H9 (cell line): ENCODE data around the gene HAUS8. TPM values are rescaled to one million over a fixed set of nuclear protein-coding genes. Genes with fewer than 3 reads are reported as not detected.

Source experiments
- DNase-seq: peaks from one replicate; pipeline ENCODE4 v3.0.0-alpha.2; 2017
- H2AFZ ChIP-seq: one replicate; pipeline ENCODE4 v1.6.1; 2013; ENCODE audit warnings: mild to moderate bottlenecking, low read length, control low read depth, moderate library complexity
- H2AK5ac ChIP-seq: 2 replicates; pipeline ENCODE4 v1.6.1; 2013; ENCODE audit warnings: low read length, control low read depth, mixed read lengths; ENCODE audit not compliant: insufficient read length
- H2BK120ac ChIP-seq: one replicate; pipeline ENCODE4 v1.6.1; 2013; ENCODE audit warnings: low read depth, mild to moderate bottlenecking, low read length, control low read depth, inconsistent platforms; ENCODE audit not compliant: poor library complexity, severe bottlenecking
- H2BK12ac ChIP-seq: 2 replicates; pipeline ENCODE4 v1.6.1; 2013; ENCODE audit warnings: low read length, control low read depth, mixed read lengths, low read depth; ENCODE audit not compliant: insufficient read length
- H2BK15ac ChIP-seq: 2 replicates; pipeline ENCODE4 v1.6.1; 2013; ENCODE audit warnings: low read depth, low read length, control low read depth
- H2BK20ac ChIP-seq: one replicate; pipeline ENCODE4 v1.6.1; 2013; ENCODE audit warnings: low read depth, mild to moderate bottlenecking, low read length, control low read depth, inconsistent platforms; ENCODE audit not compliant: poor library complexity, severe bottlenecking
- H2BK5ac ChIP-seq: 2 replicates; pipeline ENCODE4 v1.6.1; 2013; ENCODE audit warnings: low read length, control low read depth, mixed read lengths; ENCODE audit not compliant: insufficient read length
- H3K14ac ChIP-seq: 2 replicates; pipeline ENCODE4 v1.6.1; 2013; ENCODE audit warnings: low read length, control low read depth; ENCODE audit not compliant: insufficient read depth
- H3K18ac ChIP-seq: 2 replicates; pipeline ENCODE4 v1.6.1; 2013; ENCODE audit warnings: low read depth, mild to moderate bottlenecking, mixed read lengths, low read length, control low read depth; ENCODE audit not compliant: insufficient read length
- H3K23ac ChIP-seq: 2 replicates; pipeline ENCODE4 v1.6.1; 2013; ENCODE audit warnings: low read length, control low read depth, mixed read lengths, low read depth; ENCODE audit not compliant: insufficient read length
- H3K23me2 ChIP-seq: 2 replicates; pipeline ENCODE4 v1.6.1; 2013; ENCODE audit warnings: low read depth, mild to moderate bottlenecking, mixed read lengths, low read length, control low read depth; ENCODE audit not compliant: insufficient read length, poor library complexity, severe bottlenecking
- H3K27ac ChIP-seq: 2 replicates; pipeline ENCODE4 v1.5.1; 2013; ENCODE audit warnings: low read length, control low read depth, mixed read lengths, low read depth; ENCODE audit not compliant: insufficient read length
- H3K27me3 ChIP-seq: 2 replicates; pipeline ENCODE4 v1.6.1; 2013; ENCODE audit warnings: low read length, control low read depth, inconsistent platforms; ENCODE audit not compliant: insufficient read depth
- H3K4ac ChIP-seq: 2 replicates; pipeline ENCODE4 v1.6.1; 2013; ENCODE audit warnings: low read depth, mild to moderate bottlenecking, control low read depth, inconsistent platforms, low read length, moderate library complexity
- H3K4me1 ChIP-seq: 2 replicates; pipeline ENCODE4 v1.6.1; 2013; ENCODE audit warnings: low read length, control low read depth, inconsistent platforms; ENCODE audit not compliant: insufficient read depth
- H3K4me2 ChIP-seq: 2 replicates; pipeline ENCODE4 v1.6.1; 2013; ENCODE audit warnings: low read length, control low read depth, mixed read lengths; ENCODE audit not compliant: insufficient read length, insufficient read depth
- H3K56ac ChIP-seq: 2 replicates; pipeline ENCODE4 v1.6.1; 2013; ENCODE audit warnings: low read depth, mild to moderate bottlenecking, mixed read lengths, low read length, control low read depth; ENCODE audit not compliant: insufficient read length
- H3K79me1 ChIP-seq: 2 replicates; pipeline ENCODE4 v1.6.1; 2013; ENCODE audit warnings: low read depth, mild to moderate bottlenecking, moderate library complexity, low read length, control low read depth, inconsistent platforms; ENCODE audit not compliant: insufficient read depth, poor library complexity, severe bottlenecking
- H3K79me2 ChIP-seq: 2 replicates; pipeline ENCODE4 v1.6.1; 2013; ENCODE audit warnings: low read length, control low read depth, inconsistent platforms; ENCODE audit not compliant: insufficient read depth
- H3K9ac ChIP-seq: 2 replicates; pipeline ENCODE4 v1.6.1; 2013; ENCODE audit warnings: low read length, control low read depth, mixed read lengths; ENCODE audit not compliant: insufficient read length; ENCODE audit errors: extremely low read depth
- H3K9me3 ChIP-seq: one replicate; pipeline ENCODE4 v1.6.1; 2013; ENCODE audit warnings: low read depth, low read length, inconsistent platforms; ENCODE audit not compliant: control insufficient read depth
- H3T11ph ChIP-seq: one replicate; pipeline ENCODE4 v1.6.1; 2013; ENCODE audit warnings: mild to moderate bottlenecking, low read length, control low read depth, inconsistent platforms
- H4K20me1 ChIP-seq: one replicate; pipeline ENCODE4 v1.6.1; 2013; ENCODE audit not compliant: control insufficient read depth, insufficient read length, insufficient read depth
- H4K5ac ChIP-seq: 2 replicates; pipeline ENCODE4 v1.6.1; 2013; ENCODE audit warnings: low read depth, mild to moderate bottlenecking, mixed read lengths, low read length, control low read depth; ENCODE audit not compliant: insufficient read length
- H4K8ac ChIP-seq: replicated peaks from 2 replicates; pipeline ENCODE4 v1.6.1; 2013; ENCODE audit warnings: low read length, control low read depth, mixed read lengths, low read depth; ENCODE audit not compliant: insufficient read length
- H4K91ac ChIP-seq: 2 replicates; pipeline ENCODE4 v1.6.1; 2013; ENCODE audit warnings: low read depth, mild to moderate bottlenecking, moderate library complexity, mixed read lengths, low read length, control low read depth; ENCODE audit not compliant: insufficient read length
- H3K27ac Mint-ChIP-seq, 3 experiments: 2 replicates in 2 of 3; 3 replicates in 1 of 3; pipeline ENCODE4 v1.8.0; 2020 to 2021; ENCODE audit warnings: mixed read lengths in 3 of 3, mild to moderate bottlenecking in 1 of 3, moderate library complexity in 1 of 3
- H3K27me3 Mint-ChIP-seq: 2 replicates; pipeline ENCODE4 v1.8.0; 2021; ENCODE audit warnings: low read depth, mild to moderate bottlenecking, moderate library complexity, mixed read lengths
- H3K36me3 Mint-ChIP-seq, 3 experiments: 2 replicates in 2 of 3; 3 replicates in 1 of 3; pipeline ENCODE4 v1.8.0; 2020 to 2021; ENCODE audit warnings: low read depth in 3 of 3, mixed read lengths in 3 of 3; ENCODE audit not compliant: insufficient read depth in 1 of 3
- H3K4me1 Mint-ChIP-seq, 2 experiments: 2 replicates each; pipeline ENCODE4 v1.8.0; 2020; ENCODE audit warnings: mixed read lengths in 2 of 2
- H3K4me3 Mint-ChIP-seq, 2 experiments: 2 replicates in 1 of 2; 3 replicates in 1 of 2; pipeline ENCODE4 v1.8.0; 2020 to 2021; ENCODE audit warnings: mild to moderate bottlenecking in 2 of 2, mixed read lengths in 2 of 2, moderate library complexity in 1 of 2
- H3K9me3 Mint-ChIP-seq, 2 experiments: 2 replicates in 1 of 2; 3 replicates in 1 of 2; pipeline ENCODE4 v1.8.0; 2020; ENCODE audit warnings: mild to moderate bottlenecking in 2 of 2, mixed read lengths in 2 of 2, moderate library complexity in 1 of 2
- WGBS: extraction: QIAGEN DNeasy Blood & Tissue Kit; methylation state at CpG from one replicate; pipeline ENCODE4 v1.1.7; 2013; ENCODE audit warnings: missing lambda C conversion rate, low lambda C conversion rate, mixed read lengths; ENCODE audit not compliant: insufficient read length; ENCODE audit errors: extremely low coverage; 5-methylcytosine and 5-hydroxymethylcytosine counted together
- total RNA-seq: library from RNA; stranded (reverse); gene quantifications from 2 replicates; pipeline ENCODE4 v1.2.1, GENCODE V29; 2021
- TF ChIP-seq, protein P1 (sequence below): fragments of 200-600 bp; sonication (generic); conservative IDR thresholded peaks from 3 replicates; pipeline ENCODE4 v1.8.0; 2021; ENCODE audit warnings: antibody characterized with exemption, mild to moderate bottlenecking

The HAUS8 gene
- total RNA-seq, 1 experiment from 2014 or later: 27.8 TPM

DNA sequence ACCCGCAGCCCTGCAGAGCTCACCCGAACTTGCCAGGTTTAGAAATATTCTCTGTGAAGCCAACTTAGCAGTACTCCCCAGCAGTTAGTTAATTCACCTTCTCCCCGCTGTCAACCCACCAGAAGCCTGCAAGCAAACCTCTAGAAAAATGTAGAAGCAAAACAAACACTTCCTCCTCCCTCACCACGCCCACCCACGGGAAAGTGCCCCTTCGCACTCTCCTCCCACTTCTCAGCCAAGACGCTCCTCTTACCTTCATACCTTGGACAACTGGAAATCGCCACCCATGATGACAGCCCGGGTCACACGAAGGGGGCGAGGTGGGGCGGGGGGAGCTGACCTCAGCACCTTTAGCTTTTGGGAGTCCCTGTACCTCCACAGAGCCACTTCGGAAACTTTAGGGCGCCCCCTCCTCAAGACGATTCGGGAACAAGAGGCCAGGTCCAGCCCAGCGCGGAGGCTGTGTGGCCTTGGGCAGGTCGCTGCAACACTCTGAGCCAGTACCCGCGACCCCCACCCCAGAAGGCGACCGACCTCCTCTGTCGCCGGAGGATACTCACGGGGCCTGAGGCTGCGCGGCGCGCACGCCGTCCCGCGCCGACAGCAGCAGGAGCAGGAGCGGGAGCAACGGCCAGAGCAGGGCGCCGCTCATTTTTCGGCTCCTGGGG lies 49.1 kb downstream of the HAUS8 start:
- H3K9me3 Mint-ChIP-seq: peaks cover 24 to 25% of the 10 kb centered on the region in 2 experiments
- peaks cover 14% of the 10 kb centered on the region for H3K23me2 ChIP-seq
- H3K23ac ChIP-seq: no peak overlapping the region
- no peak overlapping the region for H2BK12ac ChIP-seq
- peaks cover 47% of the 10 kb centered on the region for H3K27me3 Mint-ChIP-seq
- no peaks in the 10 kb centered on the region for H3K79me2 ChIP-seq
- no peaks in the 10 kb centered on the region for H3K9me3 ChIP-seq
- H3K27ac ChIP-seq: no peak overlapping the region
- no peaks in the 10 kb centered on the region for H3K4me1 ChIP-seq
- no peaks in the 10 kb centered on the region for H3K79me1 ChIP-seq
- no peak overlapping the region for H4K91ac ChIP-seq
- H3K4me3 Mint-ChIP-seq: peak overlapping the region; percentile 79 to 90
- no peak overlapping the region for H2AK5ac ChIP-seq
- H3K18ac ChIP-seq: no peak overlapping the region
- no peak overlapping the region for H2BK120ac ChIP-seq
- H3K9ac ChIP-seq: no peak overlapping the region
- H3K4ac ChIP-seq: no peak overlapping the region
- H3K27ac Mint-ChIP-seq: peak overlapping the region in 1 of 3 experiments; percentile 1; a peak in 2 of 7 replicates
- H3K4me1 Mint-ChIP-seq: peaks cover 14 to 17% of the 10 kb centered on the region in 2 experiments
- H4K8ac ChIP-seq: no peak overlapping the region
- no peak overlapping the region for H4K5ac ChIP-seq
- no peak overlapping the region for H3K56ac ChIP-seq
- no peak overlapping the region for H3T11ph ChIP-seq
- WGBS: no CpG with 5 or more reads among the region's 40 CpGs
- no peak overlapping the region for H2BK20ac ChIP-seq
- H3K36me3 Mint-ChIP-seq: peaks cover 13 to 29% (median 26%) of the 10 kb centered on the region in 3 experiments
- peak overlapping the region; percentile 59 for H3K4me2 ChIP-seq
- H2BK15ac ChIP-seq: no peak overlapping the region
- no peak for DNase-seq
- no peaks in the 10 kb centered on the region for H4K20me1 ChIP-seq
- no peak overlapping the region for H2AFZ ChIP-seq
- TF ChIP-seq, protein P1, sequence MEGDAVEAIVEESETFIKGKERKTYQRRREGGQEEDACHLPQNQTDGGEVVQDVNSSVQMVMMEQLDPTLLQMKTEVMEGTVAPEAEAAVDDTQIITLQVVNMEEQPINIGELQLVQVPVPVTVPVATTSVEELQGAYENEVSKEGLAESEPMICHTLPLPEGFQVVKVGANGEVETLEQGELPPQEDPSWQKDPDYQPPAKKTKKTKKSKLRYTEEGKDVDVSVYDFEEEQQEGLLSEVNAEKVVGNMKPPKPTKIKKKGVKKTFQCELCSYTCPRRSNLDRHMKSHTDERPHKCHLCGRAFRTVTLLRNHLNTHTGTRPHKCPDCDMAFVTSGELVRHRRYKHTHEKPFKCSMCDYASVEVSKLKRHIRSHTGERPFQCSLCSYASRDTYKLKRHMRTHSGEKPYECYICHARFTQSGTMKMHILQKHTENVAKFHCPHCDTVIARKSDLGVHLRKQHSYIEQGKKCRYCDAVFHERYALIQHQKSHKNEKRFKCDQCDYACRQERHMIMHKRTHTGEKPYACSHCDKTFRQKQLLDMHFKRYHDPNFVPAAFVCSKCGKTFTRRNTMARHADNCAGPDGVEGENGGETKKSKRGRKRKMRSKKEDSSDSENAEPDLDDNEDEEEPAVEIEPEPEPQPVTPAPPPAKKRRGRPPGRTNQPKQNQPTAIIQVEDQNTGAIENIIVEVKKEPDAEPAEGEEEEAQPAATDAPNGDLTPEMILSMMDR: no peak
- peaks cover 2% of the 10 kb centered on the region; the same call in 1 of the 2 replicates for H3K27me3 ChIP-seq
- H2BK5ac ChIP-seq: no peak overlapping the region
- H3K14ac ChIP-seq: 0 out of 2 replicates have a peak overlapping the region, but pooled peaks have one; percentile 4
